PFSK-1 (cell line): ENCODE results near the gene LIAS.

ENCODE experiments used
- FOXP2 ChIP-seq: optimal IDR thresholded peaks from 2 replicates; pipeline ENCODE3; 2011; ENCODE audit warnings: borderline replicate concordance, control low read depth, inconsistent platforms; ENCODE audit not compliant: insufficient read depth; ENCODE audit errors: extremely low read length, extremely low read depth
- POLR2AphosphoS5 ChIP-seq: IDR thresholded peaks from 2 replicates; pipeline ENCODE4 v1.6.1; 2012; ENCODE audit warnings: low read depth, mild to moderate bottlenecking, control low read depth, low read length, moderate library complexity
- SIN3A ChIP-seq: IDR thresholded peaks from 2 replicates; pipeline ENCODE4 v1.6.1; 2012; ENCODE audit warnings: mild to moderate bottlenecking, low read length, moderate library complexity, borderline replicate concordance; ENCODE audit not compliant: insufficient read depth
- TAF1 ChIP-seq: IDR thresholded peaks from 2 replicates; pipeline ENCODE4 v1.6.1; 2012; ENCODE audit warnings: low read length, control low read depth, borderline replicate concordance; ENCODE audit not compliant: insufficient read depth
- TF ChIP-seq, protein P1 (sequence below), 2 experiments: IDR thresholded peaks; 2 replicates each; pipeline versions ENCODE4 v1.6.1 to v1.8.0; 2011 to 2012; ENCODE audit warnings: low read depth in 2 of 2, low read length in 2 of 2, control low read depth in 1 of 2, inconsistent platforms in 1 of 2, mild to moderate bottlenecking in 1 of 2, moderate library complexity in 1 of 2; ENCODE audit not compliant: insufficient read depth in 1 of 2

LIAS gene

DNA sequence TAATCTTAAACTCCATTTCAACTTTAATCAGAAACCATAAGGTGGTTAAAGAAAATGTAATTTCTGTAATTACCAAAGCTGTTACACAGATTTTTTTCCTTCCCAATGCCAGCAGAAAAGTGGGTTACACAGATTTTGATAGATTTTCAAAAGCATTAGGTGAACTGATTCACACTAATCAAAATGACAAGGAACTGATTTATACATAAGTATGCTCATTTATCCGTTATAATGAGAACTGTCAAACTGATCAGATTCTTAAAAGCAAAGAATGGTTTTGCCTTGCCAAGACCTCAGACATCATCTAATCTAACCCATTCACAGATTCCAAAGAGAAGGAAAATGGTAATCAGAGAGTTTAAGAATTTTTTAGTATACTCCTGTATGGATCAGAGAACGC, 63.2 kb downstream of the LIAS start:
- TF ChIP-seq, protein P1, sequence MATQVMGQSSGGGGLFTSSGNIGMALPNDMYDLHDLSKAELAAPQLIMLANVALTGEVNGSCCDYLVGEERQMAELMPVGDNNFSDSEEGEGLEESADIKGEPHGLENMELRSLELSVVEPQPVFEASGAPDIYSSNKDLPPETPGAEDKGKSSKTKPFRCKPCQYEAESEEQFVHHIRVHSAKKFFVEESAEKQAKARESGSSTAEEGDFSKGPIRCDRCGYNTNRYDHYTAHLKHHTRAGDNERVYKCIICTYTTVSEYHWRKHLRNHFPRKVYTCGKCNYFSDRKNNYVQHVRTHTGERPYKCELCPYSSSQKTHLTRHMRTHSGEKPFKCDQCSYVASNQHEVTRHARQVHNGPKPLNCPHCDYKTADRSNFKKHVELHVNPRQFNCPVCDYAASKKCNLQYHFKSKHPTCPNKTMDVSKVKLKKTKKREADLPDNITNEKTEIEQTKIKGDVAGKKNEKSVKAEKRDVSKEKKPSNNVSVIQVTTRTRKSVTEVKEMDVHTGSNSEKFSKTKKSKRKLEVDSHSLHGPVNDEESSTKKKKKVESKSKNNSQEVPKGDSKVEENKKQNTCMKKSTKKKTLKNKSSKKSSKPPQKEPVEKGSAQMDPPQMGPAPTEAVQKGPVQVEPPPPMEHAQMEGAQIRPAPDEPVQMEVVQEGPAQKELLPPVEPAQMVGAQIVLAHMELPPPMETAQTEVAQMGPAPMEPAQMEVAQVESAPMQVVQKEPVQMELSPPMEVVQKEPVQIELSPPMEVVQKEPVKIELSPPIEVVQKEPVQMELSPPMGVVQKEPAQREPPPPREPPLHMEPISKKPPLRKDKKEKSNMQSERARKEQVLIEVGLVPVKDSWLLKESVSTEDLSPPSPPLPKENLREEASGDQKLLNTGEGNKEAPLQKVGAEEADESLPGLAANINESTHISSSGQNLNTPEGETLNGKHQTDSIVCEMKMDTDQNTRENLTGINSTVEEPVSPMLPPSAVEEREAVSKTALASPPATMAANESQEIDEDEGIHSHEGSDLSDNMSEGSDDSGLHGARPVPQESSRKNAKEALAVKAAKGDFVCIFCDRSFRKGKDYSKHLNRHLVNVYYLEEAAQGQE (IDR thresholded peaks at IDR 0.05; ENCODE audit: insufficient read depth in 1 of 2, low read depth in 2 of 2, low read length in 2 of 2), result no peak
- TF ChIP-seq FOXP2 (no peak), TAF1 (no peak), SIN3A (no peak), POLR2AphosphoS5 (no peak)

DNA sequence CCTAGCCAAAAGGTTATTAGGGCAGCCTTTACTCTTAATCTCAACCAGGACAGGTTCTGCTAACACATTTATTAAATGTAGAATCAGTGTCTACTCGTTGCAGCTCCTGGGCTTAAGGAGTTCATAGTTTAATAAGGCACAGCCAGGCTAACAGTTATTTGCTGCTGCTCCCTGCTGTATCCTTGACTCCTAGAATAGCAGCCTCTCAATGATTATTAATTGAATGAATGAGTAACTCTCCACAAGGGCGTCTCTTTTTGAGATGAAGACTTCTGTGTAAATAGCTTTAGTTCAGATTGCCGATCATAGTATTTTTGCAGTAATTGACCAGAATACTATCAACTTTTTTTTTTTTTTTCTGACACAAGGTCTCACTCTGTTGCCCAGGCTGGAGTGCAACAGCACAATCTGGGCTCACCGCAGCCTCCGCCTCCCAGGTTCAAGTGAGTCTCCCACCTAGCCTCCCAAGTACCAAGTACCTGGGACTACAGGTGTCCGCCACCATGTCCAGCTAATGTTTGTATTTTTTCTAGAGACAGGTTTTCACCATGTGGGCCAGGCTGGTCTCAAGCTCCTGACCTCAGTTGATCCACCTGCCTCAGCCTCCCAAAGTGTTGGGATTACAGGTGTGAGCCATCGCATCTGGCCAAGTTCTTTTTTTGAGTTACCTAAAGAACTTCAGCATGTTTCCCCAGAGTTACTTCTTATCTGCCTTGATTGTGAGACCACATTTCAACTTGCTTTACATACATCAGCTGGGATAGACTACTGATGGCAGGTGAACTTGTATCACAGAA, 65.5 kb downstream of the LIAS start:
- no peak for TF ChIP-seq POLR2AphosphoS5
- TF ChIP-seq, protein P1 (IDR thresholded peaks at IDR 0.05; ENCODE audit: insufficient read depth in 1 of 2, low read depth in 2 of 2, low read length in 2 of 2), result no peak
- TF ChIP-seq FOXP2, result no peak
- TF ChIP-seq TAF1, result no peak
- no peak for TF ChIP-seq SIN3A

DNA sequence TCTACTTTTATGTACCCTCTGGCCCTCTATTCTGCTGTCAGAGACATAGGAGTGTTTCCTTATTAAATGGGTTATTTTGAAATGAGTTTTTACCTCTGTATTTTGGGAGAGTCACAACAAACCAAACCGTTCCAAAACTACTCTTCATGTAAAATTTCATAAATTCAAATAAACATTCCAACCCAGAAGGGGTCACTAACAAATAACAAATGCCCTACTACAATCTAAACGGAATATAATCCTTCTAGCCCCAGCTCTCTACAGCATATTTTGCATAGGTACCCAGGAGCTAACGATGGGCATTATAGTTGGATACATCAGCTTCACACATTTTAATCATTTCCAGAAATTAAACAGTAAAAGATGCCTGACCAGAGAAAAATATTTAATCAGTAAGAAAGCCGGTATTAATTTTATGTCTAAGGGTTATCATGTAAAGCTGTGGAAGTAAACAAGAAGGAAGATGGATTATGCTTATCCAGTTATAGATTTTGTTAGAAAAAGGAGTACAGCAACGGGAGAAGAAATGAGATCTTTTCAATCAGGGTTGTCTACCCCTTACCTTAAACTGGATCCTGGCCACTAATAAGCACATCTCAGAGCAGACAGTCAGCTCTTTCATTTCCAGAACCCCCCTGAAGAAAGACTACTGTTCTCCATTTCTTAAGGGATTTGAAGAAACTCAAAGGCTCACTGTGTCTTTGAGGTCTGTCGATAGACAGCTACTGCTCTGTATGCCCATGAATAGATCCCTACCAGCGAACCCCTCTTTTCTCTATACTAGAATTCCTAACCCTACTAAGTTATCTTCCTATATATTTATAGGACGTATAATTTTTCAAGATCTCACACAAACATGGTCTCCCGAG, 67.2 kb downstream of the LIAS start:
- no peak for TF ChIP-seq FOXP2
- TF ChIP-seq, protein P1 (IDR thresholded peaks at IDR 0.05; ENCODE audit: insufficient read depth in 1 of 2, low read depth in 2 of 2, low read length in 2 of 2), result no peak
- no peak for TF ChIP-seq SIN3A
- TF ChIP-seq TAF1, result no peak
- no peak for TF ChIP-seq POLR2AphosphoS5

DNA sequence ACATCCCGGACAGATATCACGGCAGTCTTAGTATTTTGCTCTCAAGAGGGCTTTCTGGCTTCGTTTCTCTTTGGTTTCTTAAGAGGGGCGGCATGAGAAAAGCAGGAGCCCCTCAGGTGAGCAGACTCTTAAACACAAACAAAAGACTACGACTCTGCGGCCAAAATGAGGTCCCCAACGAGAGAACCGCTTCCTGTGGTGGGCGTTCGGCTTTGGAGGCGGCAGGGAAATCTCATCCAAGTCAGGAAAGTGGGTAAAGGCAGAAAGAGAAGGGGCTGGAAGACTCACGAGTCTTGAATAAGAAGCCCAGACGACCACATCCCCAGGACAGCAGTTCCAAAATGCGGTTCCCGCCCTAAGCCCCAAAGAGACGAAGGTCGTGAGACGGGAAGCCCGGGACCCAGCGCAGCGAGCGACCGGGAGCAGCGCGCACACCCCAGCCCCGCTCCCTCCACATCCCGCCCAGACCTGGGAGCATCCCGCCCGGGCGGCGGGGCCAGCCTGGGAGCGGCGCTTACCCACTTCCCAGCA, 68.0 kb downstream of the LIAS start:
- TF ChIP-seq, protein P1 (IDR thresholded peaks at IDR 0.05; ENCODE audit: insufficient read depth in 1 of 2, low read depth in 2 of 2, low read length in 2 of 2), result no peak
- TF ChIP-seq SIN3A (no peak), POLR2AphosphoS5 (no peak), TAF1 (no peak), FOXP2 (no peak)
